NCI-H2227 (cell line): ENCODE results near the gene HYDIN.

Source experiments
- DNase-seq: peaks from one replicate; lab custom pipeline; 2025; ENCODE audit not compliant: unreplicated experiment; lab: John Stamatoyannopoulos, UW

HYDIN gene

DNA sequence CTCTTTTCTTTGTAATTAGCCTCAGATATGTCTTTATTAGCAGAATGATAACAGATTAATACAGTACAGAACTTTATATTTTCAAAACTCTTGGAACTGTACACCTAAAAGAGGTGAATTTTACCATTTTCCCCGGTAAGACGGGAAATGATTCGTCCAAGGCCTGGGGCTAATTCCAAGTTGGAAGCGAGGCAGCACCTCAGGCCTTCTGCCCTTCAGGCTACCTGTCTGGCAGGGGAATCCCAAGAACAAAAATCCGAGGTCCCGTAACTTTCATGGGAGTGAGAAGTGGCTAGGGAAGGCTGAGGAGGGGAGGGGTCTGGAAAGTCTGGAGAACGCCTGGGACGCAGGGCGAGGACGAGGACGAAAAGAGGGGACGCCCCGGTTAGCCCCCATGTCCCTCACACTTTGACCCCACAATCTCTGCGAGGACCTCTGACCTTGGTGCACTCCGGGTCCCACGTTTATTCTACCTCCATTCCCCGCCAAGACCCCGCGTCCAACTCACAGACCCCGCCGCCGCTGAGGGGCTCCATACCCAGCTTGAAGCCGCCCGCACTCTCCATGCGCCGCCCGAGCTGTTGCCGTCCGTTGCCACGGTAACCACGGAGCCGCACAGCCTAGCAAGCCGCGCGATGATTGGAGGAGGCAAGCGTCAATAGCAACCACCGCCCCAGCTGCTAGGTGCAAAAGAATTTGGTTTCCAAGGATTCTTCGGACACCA, at the start of gene HYDIN:
Gene HYDIN (minus strand): TSS at position 601 of the 724 bp plus-strand sequence. CDS start 43,827 bp downstream, outside the sequence.
- DNase-seq: peak; percentile 93

DNA sequence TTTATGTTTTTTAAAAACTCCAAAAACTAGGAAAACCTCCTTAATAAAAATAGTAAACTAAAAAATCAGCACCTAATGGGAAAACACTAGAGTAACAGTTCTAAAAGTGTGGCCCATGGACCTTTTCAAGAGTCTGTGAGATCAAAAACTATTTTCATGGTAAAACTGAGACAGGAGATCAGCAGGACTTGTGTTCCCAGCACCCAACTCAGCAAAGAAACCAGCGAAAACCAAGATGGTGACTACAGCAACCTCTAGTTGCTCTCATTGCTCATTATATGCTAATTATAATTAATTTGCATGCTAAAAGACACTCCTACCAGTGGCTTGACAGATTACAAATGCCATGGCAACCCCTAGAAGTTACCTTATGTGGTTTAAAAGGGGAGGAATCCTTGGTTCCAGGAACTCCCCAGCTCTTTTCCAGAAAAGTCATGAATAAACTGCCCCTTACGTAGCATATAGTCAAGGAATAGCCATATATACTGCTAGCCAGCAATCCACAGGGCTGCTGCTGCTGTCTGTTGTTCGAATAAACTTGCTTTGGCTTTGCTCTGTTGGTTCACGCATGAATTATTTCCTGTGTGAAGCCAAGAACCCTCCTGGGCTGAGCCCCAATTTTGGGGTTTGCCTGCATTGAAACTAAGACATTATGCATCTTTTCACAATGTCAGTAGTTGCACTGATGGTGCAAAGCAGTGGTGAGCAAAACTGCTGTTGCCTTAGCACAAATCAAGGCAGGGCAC, 46.2 kb upstream of the HYDIN start:
- no peak for DNase-seq

GRCh38 chr16:71273384-71273783, 42.9 kb upstream of the HYDIN start:
- DNase-seq: no peak

DNA sequence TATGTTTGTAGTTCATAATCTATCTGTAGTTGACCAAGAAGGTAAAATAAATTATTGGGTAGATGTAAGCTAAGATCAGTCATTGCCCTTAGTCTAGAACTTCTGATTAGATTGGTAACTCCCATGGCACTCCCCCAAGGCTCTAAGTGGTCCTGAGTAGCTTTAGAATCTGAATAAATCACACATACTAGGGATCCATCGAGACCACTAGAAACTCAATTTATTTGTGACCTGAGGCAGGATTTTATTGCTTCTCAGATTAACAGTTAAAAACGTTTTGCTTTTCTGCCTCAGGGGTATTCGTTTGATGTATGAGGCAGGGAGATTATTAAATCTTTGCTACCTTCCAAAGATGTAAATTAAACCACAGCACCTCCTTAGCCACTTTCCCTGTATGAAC, 33.8 kb upstream of the HYDIN start:
- no peak for DNase-seq

DNA sequence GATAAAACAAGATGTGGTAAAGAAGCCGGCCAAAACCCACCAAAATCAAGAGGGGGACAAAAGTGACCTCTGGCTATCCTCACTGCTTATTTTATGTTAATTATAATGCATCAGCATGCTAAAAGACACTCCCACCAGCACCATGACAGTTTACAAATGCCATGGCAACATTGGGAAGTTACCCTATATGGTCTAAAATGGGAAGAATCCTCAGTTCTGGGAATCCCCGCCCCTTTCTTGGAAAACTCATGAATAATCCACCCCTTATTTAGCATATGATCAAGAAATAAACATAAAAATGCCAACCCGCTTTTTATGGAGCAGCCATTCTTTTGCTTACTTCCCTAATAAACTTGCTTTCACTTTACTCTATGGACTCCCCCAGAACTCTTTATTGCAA, 33.1 kb upstream of the HYDIN start:
- DNase-seq: no peak

DNA sequence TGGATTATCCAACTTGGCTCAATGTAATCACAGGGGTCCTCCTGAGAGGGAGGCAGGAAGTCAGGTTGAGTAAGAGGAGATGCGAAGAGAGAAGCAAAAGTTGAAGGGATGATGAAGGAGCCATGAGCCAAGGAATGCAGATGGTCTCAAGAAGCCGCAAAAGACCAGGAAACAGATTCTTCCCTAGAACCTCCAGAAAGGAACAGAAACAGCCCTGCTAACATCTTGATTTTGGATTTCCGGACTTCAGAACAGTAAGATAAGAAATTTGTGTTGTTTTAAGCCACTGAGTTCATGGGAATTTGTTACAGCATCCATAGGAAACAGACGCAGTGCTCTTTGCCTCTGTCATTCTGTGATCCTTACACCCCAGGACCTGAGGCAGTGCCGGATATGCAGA, 31.9 kb upstream of the HYDIN start:
- DNase-seq: no peak

DNA sequence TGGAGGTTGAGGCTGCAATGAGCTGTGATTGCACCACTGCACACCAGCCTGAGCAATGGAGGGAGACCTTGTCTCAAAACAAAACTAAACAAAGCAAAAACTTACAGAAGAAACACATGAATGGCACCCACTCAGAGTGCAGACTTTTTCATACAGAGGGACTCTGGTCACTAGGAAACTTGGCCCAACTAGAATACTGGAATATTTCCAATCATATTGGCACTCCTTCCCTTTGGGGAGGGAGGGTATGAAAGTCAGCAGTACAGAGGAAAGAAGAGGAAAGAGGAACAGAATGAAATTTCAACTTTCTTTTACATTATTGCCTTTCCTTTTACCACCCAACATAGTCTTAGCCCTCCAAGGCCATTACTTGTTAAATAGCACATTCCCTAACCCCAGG, 30.5 kb upstream of the HYDIN start:
- DNase-seq: no peak

DNA sequence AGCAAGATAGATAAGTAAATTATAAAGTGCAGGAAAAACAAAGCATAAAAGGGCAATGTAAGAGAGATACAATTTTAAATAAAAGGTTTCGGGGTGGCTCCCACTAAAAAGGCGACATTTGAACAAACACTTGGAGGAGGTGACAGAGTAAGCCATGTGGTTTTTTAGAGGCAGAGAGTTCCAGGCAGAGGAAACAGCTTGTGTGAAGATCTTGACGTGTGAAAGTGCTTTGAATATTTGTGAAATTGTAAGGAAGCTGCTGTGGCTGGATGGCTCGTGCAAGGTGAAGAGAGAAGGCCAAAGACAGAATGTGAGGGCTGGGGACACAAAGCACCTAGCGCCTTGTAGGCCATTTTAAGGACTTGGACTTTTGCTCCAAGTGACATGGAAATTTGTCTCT, 28.6 kb upstream of the HYDIN start:
- no peak for DNase-seq

GRCh38 chr16:71258372-71258771, 27.9 kb upstream of the HYDIN start:
- no peak for DNase-seq

- no peak for DNase-seq
Observed at GRCh38 chr16:71257768-71258167, 27.2 kb upstream of the HYDIN start.

GRCh38 chr16:71255721-71256120, 25.2 kb upstream of the HYDIN start:
- no peak for DNase-seq

DNA sequence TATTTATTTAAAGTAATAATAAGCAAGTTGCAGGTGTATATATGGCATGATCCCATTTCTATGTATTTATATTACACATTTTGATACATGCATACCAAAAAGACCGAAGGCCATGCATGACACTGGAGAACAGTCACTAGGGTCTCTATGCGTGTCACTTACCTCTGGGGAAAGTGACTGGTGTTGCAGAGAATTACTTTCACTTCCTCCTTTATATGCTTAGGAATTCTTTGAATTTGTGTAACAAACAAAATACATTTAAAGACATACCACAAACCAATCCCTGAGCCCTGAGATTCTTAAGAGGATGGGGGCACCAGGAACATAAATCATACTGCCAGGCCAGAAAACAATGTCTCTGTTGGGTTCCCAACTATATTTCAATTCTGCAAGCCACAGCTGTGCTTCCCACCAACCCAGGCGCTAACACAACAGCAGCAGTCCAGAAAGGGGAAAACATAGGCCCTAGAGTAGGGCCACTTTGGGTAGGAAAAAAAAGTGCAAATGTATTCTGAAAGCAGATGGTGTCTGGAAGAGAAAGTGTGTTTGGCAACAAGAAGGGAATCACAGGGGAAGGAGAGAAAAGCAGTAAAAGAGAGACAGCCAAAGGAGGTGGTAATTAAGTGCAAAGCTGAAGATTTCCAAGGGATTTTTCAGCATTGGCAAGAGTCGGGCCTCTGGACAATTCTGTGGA, 24.5 kb upstream of the HYDIN start:
- peak; percentile 23 for DNase-seq

DNA sequence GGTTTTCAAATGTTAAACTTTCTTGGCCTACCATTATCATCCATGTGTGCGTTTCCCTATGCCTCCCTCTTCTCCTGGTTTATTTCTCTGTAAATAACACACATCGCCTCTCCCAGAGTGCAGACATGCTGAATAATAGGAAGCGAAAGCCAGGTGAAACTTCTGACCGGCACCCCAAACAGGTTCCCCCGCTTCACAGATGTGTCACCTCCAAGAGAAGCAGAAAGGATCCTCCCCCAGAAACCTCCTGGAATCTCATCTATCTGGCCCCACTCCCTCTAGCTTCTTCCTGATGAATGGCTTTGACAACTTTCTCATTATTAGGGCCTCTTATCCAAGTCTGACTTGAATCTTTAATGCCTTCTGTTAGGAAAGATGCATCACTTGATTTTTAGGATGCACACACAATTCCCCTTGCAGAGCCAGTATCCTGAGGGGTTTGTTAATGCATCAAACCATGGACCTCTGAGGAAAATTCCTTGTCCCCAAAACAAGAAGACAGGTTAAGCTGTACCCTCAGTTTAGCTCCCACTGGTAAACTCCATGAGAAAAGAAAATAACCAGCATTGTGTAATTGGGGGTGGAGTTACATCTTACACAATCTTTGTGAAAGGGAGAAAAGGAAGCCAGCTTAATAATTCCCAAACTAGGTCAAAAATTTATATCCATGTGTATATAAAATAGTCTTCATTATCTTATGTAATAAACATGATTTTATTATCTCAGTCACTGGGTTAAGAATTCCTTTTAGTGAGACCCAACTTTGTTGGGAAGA, 20.1 kb upstream of the HYDIN start:
- DNase-seq: no peak

DNA sequence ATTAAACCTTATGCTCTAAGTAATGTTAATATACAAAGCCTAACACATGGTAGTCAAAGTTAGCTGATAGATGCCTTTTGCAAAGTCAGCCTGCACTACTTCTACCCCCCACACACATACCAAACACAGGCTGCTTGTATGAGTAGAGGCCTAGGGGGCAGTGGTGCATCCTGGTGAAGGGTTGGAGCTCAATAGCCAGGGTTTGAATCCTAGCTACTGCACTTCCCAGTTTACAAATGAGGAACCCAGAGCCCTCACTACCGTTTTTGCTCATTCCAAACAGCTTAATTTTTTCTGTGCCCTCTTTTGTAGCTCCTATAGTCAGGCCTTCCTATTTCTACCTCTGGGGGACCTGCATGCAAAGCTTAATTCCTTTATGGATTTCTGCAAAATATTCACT, 18.9 kb upstream of the HYDIN start:
- DNase-seq: no peak

DNA sequence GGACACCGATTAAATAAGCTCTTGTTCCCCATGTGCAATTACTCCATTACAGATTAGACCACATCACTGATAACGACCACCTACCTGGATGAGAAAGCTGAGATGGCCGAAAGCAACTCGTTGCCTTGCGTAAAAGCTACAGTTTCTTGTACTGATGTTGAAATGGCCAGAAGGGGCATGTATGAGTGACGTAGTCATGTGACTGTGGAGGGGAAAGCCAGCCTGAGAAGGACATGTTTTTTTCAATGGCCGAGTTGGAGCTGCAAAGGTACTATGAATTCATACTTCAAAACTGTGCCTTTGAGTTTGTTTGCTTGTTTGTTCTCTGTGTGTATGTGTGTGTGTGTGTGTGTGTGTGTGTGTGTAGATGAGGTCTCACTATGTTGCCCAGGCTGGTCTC, 17.0 kb upstream of the HYDIN start:
- DNase-seq: no peak

- no peak for DNase-seq
Observed at GRCh38 chr16:71246309-71246708, 15.8 kb upstream of the HYDIN start.

GRCh38 chr16:71244521-71244920, 14.0 kb upstream of the HYDIN start:
- DNase-seq: no peak

DNA sequence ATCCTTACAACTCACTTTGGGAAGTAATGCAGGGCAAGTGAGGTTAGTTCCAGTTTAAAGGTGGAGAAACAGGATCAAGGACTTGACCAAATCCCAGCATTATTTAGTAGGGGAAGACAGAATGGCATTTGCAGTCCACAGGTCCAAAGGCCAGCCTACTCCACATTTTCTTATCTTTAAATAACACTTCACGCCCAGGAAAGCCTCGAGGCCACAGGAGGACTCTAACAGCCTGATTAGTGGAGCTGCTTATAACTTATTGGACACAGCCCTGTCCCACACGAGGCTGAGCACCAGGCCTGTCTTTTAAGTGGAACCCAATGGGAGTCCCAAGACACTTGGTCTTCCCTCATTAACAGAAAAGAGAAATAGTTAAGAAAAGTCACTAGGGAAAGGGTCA, 12.1 kb upstream of the HYDIN start:
- DNase-seq: no peak

GRCh38 chr16:71242036-71242435, 11.5 kb upstream of the HYDIN start:
- no peak for DNase-seq

DNA sequence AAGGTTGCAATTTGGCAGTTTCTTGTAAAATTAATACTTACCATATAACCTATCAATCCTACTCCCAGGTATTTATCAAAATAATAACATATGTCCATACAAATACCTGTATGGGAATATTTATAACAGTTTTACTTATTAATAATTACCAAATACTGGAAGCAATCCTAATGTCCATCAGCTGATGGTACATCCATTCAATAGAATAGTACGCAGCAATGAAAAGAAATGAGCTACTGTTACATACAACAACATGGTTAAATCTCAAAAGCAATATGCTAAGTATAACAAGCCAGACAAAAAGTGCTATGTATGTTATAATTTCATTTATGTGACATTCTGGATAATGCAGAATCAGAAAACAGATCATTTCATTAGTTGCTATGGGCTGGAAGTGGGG, 1.2 kb downstream of the HYDIN start:
- no peak for DNase-seq
